ENCODE results near the gene GRHL1. TPM values are rescaled to one million over a fixed set of nuclear protein-coding genes. Genes with fewer than 3 reads are reported as not detected.

GRHL1 gene
- total RNA-seq, 1 experiment from 2014 or later: 2.5 TPM

DNA sequence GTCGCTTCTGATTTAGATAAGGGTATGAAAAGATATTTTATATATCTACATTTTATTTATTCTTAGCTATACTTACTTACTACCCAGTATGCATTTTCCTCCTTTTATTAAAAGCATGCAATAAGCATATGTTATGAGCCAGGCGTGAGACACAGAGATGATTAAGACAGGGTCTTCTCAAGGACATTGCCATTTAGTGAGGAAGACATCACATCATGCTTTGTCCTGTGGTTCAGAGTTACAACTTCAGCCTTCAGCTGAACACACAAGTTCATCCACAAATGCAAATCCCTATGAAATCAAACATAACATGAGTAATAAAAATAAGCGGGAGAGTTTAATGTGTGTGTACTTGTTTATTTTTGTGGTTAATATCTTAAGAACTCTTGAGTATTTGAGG lies 30.2 kb downstream of the GRHL1 start:
- Mint-ChIP-seq H3K27ac (no peak overlapping the region), H3K4me1 (no peaks in the 10 kb centered on the region), H3K4me3 (no peak overlapping the region), H3K27me3 (ENCODE audit: low read depth) (no peaks in the 10 kb centered on the region; the same call in 1 of the 2 replicates), H3K9me3 (no peaks in the 10 kb centered on the region), H3K36me3 (ENCODE audit: insufficient read depth in 1 of 3, low read depth in 3 of 3) (no peaks in the 10 kb centered on the region; a peak in 2 of 7 replicates)
- Histone ChIP-seq H3K4me2 (ENCODE audit: insufficient read depth, insufficient read length, low read length) (no peak overlapping the region), H3K23me2 (ENCODE audit: insufficient read length, low read depth, low read length, poor library complexity, severe bottlenecking) (no peaks in the 10 kb centered on the region), H2BK120ac (ENCODE audit: low read depth, low read length, poor library complexity, severe bottlenecking) (no peak overlapping the region), H2BK15ac (ENCODE audit: low read depth, low read length) (no peak overlapping the region), H3K56ac (ENCODE audit: insufficient read length, low read depth, low read length) (no peak overlapping the region), H3K4me1 (ENCODE audit: insufficient read depth, low read length) (no peaks in the 10 kb centered on the region), H4K5ac (ENCODE audit: insufficient read length, low read depth, low read length) (no peak overlapping the region), H4K91ac (ENCODE audit: insufficient read length, low read depth, low read length) (no peak overlapping the region), H3K23ac (ENCODE audit: insufficient read length, low read depth, low read length) (no peak overlapping the region), H2AFZ (ENCODE audit: low read length) (no peak overlapping the region), H2AK5ac (ENCODE audit: insufficient read length, low read length) (no peak overlapping the region), H2BK5ac (ENCODE audit: insufficient read length, low read length) (no peak overlapping the region), H3K79me1 (ENCODE audit: insufficient read depth, low read depth, low read length, poor library complexity, severe bottlenecking) (no peaks in the 10 kb centered on the region), H3T11ph (ENCODE audit: low read length) (no peak overlapping the region), H3K9me3 (ENCODE audit: control insufficient read depth, low read depth, low read length) (no peaks in the 10 kb centered on the region), H4K20me1 (ENCODE audit: control insufficient read depth, insufficient read depth, insufficient read length) (no peaks in the 10 kb centered on the region), H3K18ac (ENCODE audit: insufficient read length, low read depth, low read length) (no peak overlapping the region), H3K9ac (ENCODE audit: extremely low read depth, insufficient read length, low read length) (no peak overlapping the region), H3K27ac (ENCODE audit: insufficient read length, low read depth, low read length) (no peak overlapping the region), H2BK12ac (ENCODE audit: insufficient read length, low read depth, low read length) (no peak overlapping the region), H2BK20ac (ENCODE audit: low read depth, low read length, poor library complexity, severe bottlenecking) (no peak overlapping the region), H3K27me3 (ENCODE audit: insufficient read depth, low read length) (no peaks in the 10 kb centered on the region), H3K4ac (ENCODE audit: low read depth, low read length) (no peak overlapping the region), H3K14ac (ENCODE audit: insufficient read depth, low read length) (no peak overlapping the region), H4K8ac (replicated peaks; ENCODE audit: insufficient read length, low read depth, low read length) (no peak overlapping the region), H3K79me2 (ENCODE audit: insufficient read depth, low read length) (no peaks in the 10 kb centered on the region)
- no peak for DNase-seq
- TF ChIP-seq, protein P1, sequence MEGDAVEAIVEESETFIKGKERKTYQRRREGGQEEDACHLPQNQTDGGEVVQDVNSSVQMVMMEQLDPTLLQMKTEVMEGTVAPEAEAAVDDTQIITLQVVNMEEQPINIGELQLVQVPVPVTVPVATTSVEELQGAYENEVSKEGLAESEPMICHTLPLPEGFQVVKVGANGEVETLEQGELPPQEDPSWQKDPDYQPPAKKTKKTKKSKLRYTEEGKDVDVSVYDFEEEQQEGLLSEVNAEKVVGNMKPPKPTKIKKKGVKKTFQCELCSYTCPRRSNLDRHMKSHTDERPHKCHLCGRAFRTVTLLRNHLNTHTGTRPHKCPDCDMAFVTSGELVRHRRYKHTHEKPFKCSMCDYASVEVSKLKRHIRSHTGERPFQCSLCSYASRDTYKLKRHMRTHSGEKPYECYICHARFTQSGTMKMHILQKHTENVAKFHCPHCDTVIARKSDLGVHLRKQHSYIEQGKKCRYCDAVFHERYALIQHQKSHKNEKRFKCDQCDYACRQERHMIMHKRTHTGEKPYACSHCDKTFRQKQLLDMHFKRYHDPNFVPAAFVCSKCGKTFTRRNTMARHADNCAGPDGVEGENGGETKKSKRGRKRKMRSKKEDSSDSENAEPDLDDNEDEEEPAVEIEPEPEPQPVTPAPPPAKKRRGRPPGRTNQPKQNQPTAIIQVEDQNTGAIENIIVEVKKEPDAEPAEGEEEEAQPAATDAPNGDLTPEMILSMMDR (conservative IDR thresholded peaks at IDR 0.05): no peak
- 100% methylated on average over 1 of the region's 3 CpGs for WGBS (ENCODE audit: extremely low coverage, insufficient read length, low lambda C conversion rate)
